ENCODE results near the gene TOMM6. TPM values are rescaled to one million over a fixed set of nuclear protein-coding genes. Genes with fewer than 3 reads are reported as not detected.

Gene TOMM6
- total and polyA plus RNA-seq, 4 donors, result 48.2 to 123 (median 86.1) TPM

- Histone ChIP-seq H3K9me3 (ENCODE audit: control insufficient read depth in 4 of 4, low read length in 3 of 4) (no peaks in the 10 kb centered on the region), H3K4me3 (ENCODE audit: low read depth in 1 of 3, low read length in 3 of 3) (peak overlapping the region in 2 of 3 donors; percentile 81 to 82), H3K9ac (ENCODE audit: low read depth in 1 of 2, low read length in 2 of 2) (no peak overlapping the region), H3K36me3 (ENCODE audit: control insufficient read depth in 4 of 4, insufficient read depth in 3 of 4, low read depth in 1 of 4, low read length in 3 of 4) (peaks cover 0 to 14% (median 10%) of the 10 kb centered on the region in 4 donors), H3K4me1 (ENCODE audit: control insufficient read depth in 4 of 4, insufficient read depth in 4 of 4, low read length in 3 of 4) (peaks cover 2 to 21% (median 18%) of the 10 kb centered on the region in 4 donors), H3K27ac (ENCODE audit: low read depth in 1 of 2, low read length in 2 of 2) (no peak overlapping the region), H3K27me3 (ENCODE audit: control insufficient read depth in 4 of 4, insufficient read depth in 4 of 4, low read length in 3 of 4) (no peaks in the 10 kb centered on the region)
- TF ChIP-seq, protein P1, sequence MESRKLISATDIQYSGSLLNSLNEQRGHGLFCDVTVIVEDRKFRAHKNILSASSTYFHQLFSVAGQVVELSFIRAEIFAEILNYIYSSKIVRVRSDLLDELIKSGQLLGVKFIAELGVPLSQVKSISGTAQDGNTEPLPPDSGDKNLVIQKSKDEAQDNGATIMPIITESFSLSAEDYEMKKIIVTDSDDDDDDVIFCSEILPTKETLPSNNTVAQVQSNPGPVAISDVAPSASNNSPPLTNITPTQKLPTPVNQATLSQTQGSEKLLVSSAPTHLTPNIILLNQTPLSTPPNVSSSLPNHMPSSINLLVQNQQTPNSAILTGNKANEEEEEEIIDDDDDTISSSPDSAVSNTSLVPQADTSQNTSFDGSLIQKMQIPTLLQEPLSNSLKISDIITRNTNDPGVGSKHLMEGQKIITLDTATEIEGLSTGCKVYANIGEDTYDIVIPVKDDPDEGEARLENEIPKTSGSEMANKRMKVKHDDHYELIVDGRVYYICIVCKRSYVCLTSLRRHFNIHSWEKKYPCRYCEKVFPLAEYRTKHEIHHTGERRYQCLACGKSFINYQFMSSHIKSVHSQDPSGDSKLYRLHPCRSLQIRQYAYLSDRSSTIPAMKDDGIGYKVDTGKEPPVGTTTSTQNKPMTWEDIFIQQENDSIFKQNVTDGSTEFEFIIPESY (IDR thresholded peaks at IDR 0.05), result no peak
- TF ChIP-seq, protein P2, sequence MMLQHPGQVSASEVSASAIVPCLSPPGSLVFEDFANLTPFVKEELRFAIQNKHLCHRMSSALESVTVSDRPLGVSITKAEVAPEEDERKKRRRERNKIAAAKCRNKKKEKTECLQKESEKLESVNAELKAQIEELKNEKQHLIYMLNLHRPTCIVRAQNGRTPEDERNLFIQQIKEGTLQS (IDR thresholded peaks at IDR 0.05), result no peak
- TF ChIP-seq, protein P3, sequence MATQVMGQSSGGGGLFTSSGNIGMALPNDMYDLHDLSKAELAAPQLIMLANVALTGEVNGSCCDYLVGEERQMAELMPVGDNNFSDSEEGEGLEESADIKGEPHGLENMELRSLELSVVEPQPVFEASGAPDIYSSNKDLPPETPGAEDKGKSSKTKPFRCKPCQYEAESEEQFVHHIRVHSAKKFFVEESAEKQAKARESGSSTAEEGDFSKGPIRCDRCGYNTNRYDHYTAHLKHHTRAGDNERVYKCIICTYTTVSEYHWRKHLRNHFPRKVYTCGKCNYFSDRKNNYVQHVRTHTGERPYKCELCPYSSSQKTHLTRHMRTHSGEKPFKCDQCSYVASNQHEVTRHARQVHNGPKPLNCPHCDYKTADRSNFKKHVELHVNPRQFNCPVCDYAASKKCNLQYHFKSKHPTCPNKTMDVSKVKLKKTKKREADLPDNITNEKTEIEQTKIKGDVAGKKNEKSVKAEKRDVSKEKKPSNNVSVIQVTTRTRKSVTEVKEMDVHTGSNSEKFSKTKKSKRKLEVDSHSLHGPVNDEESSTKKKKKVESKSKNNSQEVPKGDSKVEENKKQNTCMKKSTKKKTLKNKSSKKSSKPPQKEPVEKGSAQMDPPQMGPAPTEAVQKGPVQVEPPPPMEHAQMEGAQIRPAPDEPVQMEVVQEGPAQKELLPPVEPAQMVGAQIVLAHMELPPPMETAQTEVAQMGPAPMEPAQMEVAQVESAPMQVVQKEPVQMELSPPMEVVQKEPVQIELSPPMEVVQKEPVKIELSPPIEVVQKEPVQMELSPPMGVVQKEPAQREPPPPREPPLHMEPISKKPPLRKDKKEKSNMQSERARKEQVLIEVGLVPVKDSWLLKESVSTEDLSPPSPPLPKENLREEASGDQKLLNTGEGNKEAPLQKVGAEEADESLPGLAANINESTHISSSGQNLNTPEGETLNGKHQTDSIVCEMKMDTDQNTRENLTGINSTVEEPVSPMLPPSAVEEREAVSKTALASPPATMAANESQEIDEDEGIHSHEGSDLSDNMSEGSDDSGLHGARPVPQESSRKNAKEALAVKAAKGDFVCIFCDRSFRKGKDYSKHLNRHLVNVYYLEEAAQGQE (IDR thresholded peaks at IDR 0.05), result no peak
- TF ChIP-seq, protein P4, sequence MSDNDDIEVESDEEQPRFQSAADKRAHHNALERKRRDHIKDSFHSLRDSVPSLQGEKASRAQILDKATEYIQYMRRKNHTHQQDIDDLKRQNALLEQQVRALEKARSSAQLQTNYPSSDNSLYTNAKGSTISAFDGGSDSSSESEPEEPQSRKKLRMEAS (IDR thresholded peaks at IDR 0.05), result no peak
- TF ChIP-seq HNF4G (IDR thresholded peaks at IDR 0.05), result no peak
- no peak for TF ChIP-seq YY1 (IDR thresholded peaks at IDR 0.05)
- no peak for TF ChIP-seq FOXA2 (IDR thresholded peaks at IDR 0.05)
- TF ChIP-seq RAD21 (IDR thresholded peaks at IDR 0.05), result no peak
- TF ChIP-seq JUND (IDR thresholded peaks at IDR 0.05), result no peak
- no peak for TF ChIP-seq HNF4A (conservative IDR thresholded peaks at IDR 0.05)
- no peak for TF ChIP-seq NR2F2 (IDR thresholded peaks at IDR 0.05)
- TF ChIP-seq TAF1 (conservative IDR thresholded peaks at IDR 0.05), result no peak
- no peak for TF ChIP-seq GABPA (IDR thresholded peaks at IDR 0.05 in 1 of 2, conservative IDR thresholded peaks at IDR 0.05 in 1 of 2)
- no peak for TF ChIP-seq RXRA (IDR thresholded peaks at IDR 0.05)
- TF ChIP-seq, protein P5, sequence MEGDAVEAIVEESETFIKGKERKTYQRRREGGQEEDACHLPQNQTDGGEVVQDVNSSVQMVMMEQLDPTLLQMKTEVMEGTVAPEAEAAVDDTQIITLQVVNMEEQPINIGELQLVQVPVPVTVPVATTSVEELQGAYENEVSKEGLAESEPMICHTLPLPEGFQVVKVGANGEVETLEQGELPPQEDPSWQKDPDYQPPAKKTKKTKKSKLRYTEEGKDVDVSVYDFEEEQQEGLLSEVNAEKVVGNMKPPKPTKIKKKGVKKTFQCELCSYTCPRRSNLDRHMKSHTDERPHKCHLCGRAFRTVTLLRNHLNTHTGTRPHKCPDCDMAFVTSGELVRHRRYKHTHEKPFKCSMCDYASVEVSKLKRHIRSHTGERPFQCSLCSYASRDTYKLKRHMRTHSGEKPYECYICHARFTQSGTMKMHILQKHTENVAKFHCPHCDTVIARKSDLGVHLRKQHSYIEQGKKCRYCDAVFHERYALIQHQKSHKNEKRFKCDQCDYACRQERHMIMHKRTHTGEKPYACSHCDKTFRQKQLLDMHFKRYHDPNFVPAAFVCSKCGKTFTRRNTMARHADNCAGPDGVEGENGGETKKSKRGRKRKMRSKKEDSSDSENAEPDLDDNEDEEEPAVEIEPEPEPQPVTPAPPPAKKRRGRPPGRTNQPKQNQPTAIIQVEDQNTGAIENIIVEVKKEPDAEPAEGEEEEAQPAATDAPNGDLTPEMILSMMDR (IDR thresholded peaks at IDR 0.05; ENCODE audit: low read depth, low read length, missing input control), result no peak
- TF ChIP-seq SP1 (IDR thresholded peaks at IDR 0.05), result no peak
- TF ChIP-seq EGR1 (IDR thresholded peaks at IDR 0.05; ENCODE audit: low read depth in 2 of 2), result no peak
- TF ChIP-seq FOXA1 (IDR thresholded peaks at IDR 0.05), result no peak
- no peak for DNase-seq (ENCODE audit: low spot score)
- WGBS, result 51% methylated on average over 6 of the region's 6 CpGs
These were observed 8.6 kb upstream of the TOMM6 start for GRCh38 chr6:41778895-41779294.
